B cell (primary cell): Measurements from ENCODE around the gene LRRC8D. TPM values are rescaled to one million over a fixed set of nuclear protein-coding genes. Genes with fewer than 3 reads are reported as not detected.

Source experiments
- ATAC-seq: fragments of 200-7000 bp; cut with Tn5 transposase; one replicate; pipeline ENCODE4 v1.10.0; 2021; ENCODE audit warnings: low read depth, mild to moderate bottlenecking, moderate number of reproducible peaks, moderate library complexity
- CTCF ChIA-PET: fragments of 350-600 bp; sonication (Branson Sonifier 250); formaldehyde crosslinking; loops from one replicate; lab custom pipeline; 2021; ENCODE audit warnings: antibody characterized with exemption, inconsistent platforms; lab: Charles Lee
- POLR2A ChIA-PET: fragments of 350-600 bp; sonication (Branson Sonifier 250); formaldehyde crosslinking; loops from one replicate; lab custom pipeline; 2021; ENCODE audit warnings: antibody characterized with exemption; lab: Charles Lee
- DNase-seq: peaks from one replicate; pipeline ENCODE4 v3.0.0; 2013
- H2AFZ ChIP-seq: 2 replicates; pipeline ENCODE4 v1.6.1; 2012; ENCODE audit warnings: mild to moderate bottlenecking, low read depth, low read length; ENCODE audit not compliant: insufficient read depth, poor library complexity, severe bottlenecking
- H3K27ac ChIP-seq, 2 donors: 1 replicate in 1 of 2; 2 replicates in 1 of 2; pipeline ENCODE4 v1.5.1; 2012 to 2013; ENCODE audit warnings: low read length in 2 of 2, mild to moderate bottlenecking in 2 of 2, moderate library complexity in 1 of 2
- H3K27me3 ChIP-seq, 4 experiments: fragments of 200-600 bp in 1 of 4; sonication (generic) in 1 of 4; replicated peaks in 1 of 4; 1 replicate in 2 of 4; 2 replicates in 2 of 4; pipeline versions ENCODE4 v1.6.1 to v1.7.0; 2013 to 2016; ENCODE audit warnings: low read length in 3 of 4, mild to moderate bottlenecking in 2 of 4, mixed read lengths in 1 of 4, moderate library complexity in 1 of 4; ENCODE audit not compliant: insufficient read depth in 4 of 4, control insufficient read depth in 3 of 4; ENCODE audit errors: control extremely low read depth in 1 of 4
- H3K36me3 ChIP-seq, 2 experiments: replicated peaks in 1 of 2; 1 replicate in 1 of 2; 2 replicates in 1 of 2; pipeline versions ENCODE4 v1.6.1 to v1.7.1; 2013; ENCODE audit warnings: low read length in 1 of 2; ENCODE audit not compliant: insufficient read depth in 2 of 2, control insufficient read depth in 1 of 2; ENCODE audit errors: control extremely low read depth in 1 of 2, extremely low read depth in 1 of 2
- H3K4me1 ChIP-seq, 2 donors: fragments of 200-600 bp in 1 of 2; sonication (generic) in 1 of 2; 1 replicate in 1 of 2; 2 replicates in 1 of 2; pipeline versions ENCODE4 v1.5.1 to v1.6.1; 2013 to 2017; ENCODE audit warnings: low read length in 2 of 2; ENCODE audit not compliant: control insufficient read depth in 2 of 2, insufficient read depth in 2 of 2
- H3K4me2 ChIP-seq: replicated peaks from 2 replicates; pipeline ENCODE3; 2012; ENCODE audit warnings: mild to moderate bottlenecking, low read depth, low read length; ENCODE audit not compliant: poor library complexity, severe bottlenecking
- H3K4me3 ChIP-seq, 5 experiments: fragments of 200-600 bp in 1 of 5; sonication (generic) in 1 of 5; 1 replicate in 3 of 5; 2 replicates in 2 of 5; pipeline versions ENCODE4 v1.5.1 to v1.7.0; 2011 to 2016; ENCODE audit warnings: low read length in 4 of 5, mild to moderate bottlenecking in 4 of 5, low read depth in 2 of 5, control low read depth in 1 of 5, moderate library complexity in 1 of 5; ENCODE audit not compliant: insufficient read depth in 1 of 5; ENCODE audit errors: control extremely low read depth in 1 of 5, extremely low read depth in 1 of 5
- H3K79me2 ChIP-seq: fragments of 200-600 bp; sonication (generic); one replicate; pipeline ENCODE4 v1.6.0; 2016; ENCODE audit warnings: low read length; ENCODE audit not compliant: control insufficient read depth, insufficient read depth
- H3K9ac ChIP-seq: fragments of 200-600 bp; sonication (generic); 2 replicates; pipeline ENCODE4 v1.6.1; 2017; ENCODE audit warnings: mild to moderate bottlenecking, low read length, moderate library complexity
- H3K9me3 ChIP-seq, 3 donors: one replicate each; pipeline versions ENCODE4 v1.6.1 to v1.7.1; 2013; ENCODE audit warnings: low read length in 2 of 3; ENCODE audit not compliant: control insufficient read depth in 2 of 3, insufficient read depth in 1 of 3; ENCODE audit errors: control extremely low read depth in 1 of 3
- H4K20me1 ChIP-seq: 2 replicates; pipeline ENCODE4 v1.6.0; 2012; ENCODE audit warnings: mild to moderate bottlenecking, low read length; ENCODE audit not compliant: insufficient read depth, control insufficient read depth, poor library complexity, severe bottlenecking
- H3K27ac Mint-ChIP-seq: one replicate; pipeline ENCODE4 v1.8.0; 2021; ENCODE audit warnings: mixed read lengths
- H3K27me3 Mint-ChIP-seq: one replicate; pipeline ENCODE4 v1.8.0; 2021; ENCODE audit warnings: mixed read lengths
- H3K4me1 Mint-ChIP-seq: one replicate; pipeline ENCODE4 v1.8.0; 2021; ENCODE audit warnings: mixed read lengths
- H3K4me3 Mint-ChIP-seq: one replicate; pipeline ENCODE4 v1.8.0; 2021; ENCODE audit warnings: mixed read lengths
- H3K9me3 Mint-ChIP-seq: one replicate; pipeline ENCODE4 v1.8.0; 2022; ENCODE audit warnings: mixed read lengths; ENCODE audit not compliant: insufficient read depth
- CTCF ChIP-seq: fragments of 200-600 bp; IDR thresholded peaks from one replicate; pipeline ENCODE4 v1.8.0; 2022; ENCODE audit warnings: antibody characterized with exemption, mild to moderate bottlenecking
- EZH2 ChIP-seq: IDR thresholded peaks from 2 replicates; pipeline ENCODE4 v1.6.1; 2012; ENCODE audit warnings: borderline replicate concordance, low read depth, mild to moderate bottlenecking, moderate library complexity, low read length; ENCODE audit not compliant: insufficient read depth, poor library complexity, severe bottlenecking
- WGBS: methylation state at CpG from one replicate; pipeline ENCODE4 v1.1.5; 2013; ENCODE audit warnings: missing lambda C conversion rate; ENCODE audit not compliant: insufficient coverage; 5-methylcytosine and 5-hydroxymethylcytosine counted together
- intact Hi-C: fragments of 100-400 bp; cut with micrococcal nuclease; formaldehyde crosslinking; loops from one replicate; pipeline ENCODE4 v1.10.0; 2022
- polyA plus RNA-seq: library from polyadenylated mRNA; depleted of rRNA; stranded (reverse); fragments of >200 nt; gene quantifications from 2 replicates; pipeline ENCODE4 v1.2.3, GENCODE V29; 2012
- total RNA-seq, 2 donors: library from RNA; stranded (reverse); fragments of 120-200 nt in 1 of 2; gene quantifications; 1 replicate in 1 of 2; 2 replicates in 1 of 2; pipeline versions ENCODE4 v1.2.3 to v1.2.4, GENCODE V29; 2013 to 2022

LRRC8D gene
- total and polyA plus RNA-seq, 2 donors (not counting 1 experiment from before 2014, with no cell fraction given) = 23.7 to 47.0 TPM

- Mint-ChIP-seq H3K4me1 (peaks cover 13% of the 10 kb centered on the region), H3K9me3 (no peaks in the 10 kb centered on the region), H3K27ac (no peak overlapping the region), H3K4me3 (no peak overlapping the region), H3K27me3 (no peaks in the 10 kb centered on the region)
- POLR2A ChIA-PET = no interaction called here
- intact Hi-C loops = loop anchor here (1.0 kb wide), 1 partner anchor 149 kb away; no protein-coding TSS in a partner anchor
- no peaks in the 10 kb centered on the region for H3K27me3 ChIP-seq
- TF ChIP-seq CTCF (no peak), EZH2 (no peak)
- peak; percentile 21 for ATAC-seq
- no peak overlapping the region for H3K4me2 ChIP-seq
- no peaks in the 10 kb centered on the region for H3K79me2 ChIP-seq
- H2AFZ ChIP-seq = no peak overlapping the region
- no CpG with 5 or more reads among the region's 1 CpG for WGBS
- H3K36me3 ChIP-seq = no peaks in the 10 kb centered on the region
- no peak overlapping the region for H3K27ac ChIP-seq
- H3K9me3 ChIP-seq = no peaks in the 10 kb centered on the region
- CTCF ChIA-PET = interaction anchor here (0.8 to 1.2 kb wide), 3 partner anchors 148 to 173 kb away, joined by 3 to 4 read pairs (median 3); no protein-coding TSS in a partner anchor
- no peak overlapping the region for H3K9ac ChIP-seq
- H3K4me3 ChIP-seq = no peak overlapping the region
- H4K20me1 ChIP-seq = no peaks in the 10 kb centered on the region
- H3K4me1 ChIP-seq = peaks cover 3 to 8% of the 10 kb centered on the region in 2 donors
- DNase-seq = peak; percentile 12
These were observed 132.3 kb downstream of the LRRC8D start for GRCh38 chr1:89953131-89953626.

- Histone ChIP-seq H2AFZ (no peak overlapping the region), H3K36me3 (no peaks in the 10 kb centered on the region), H3K9me3 (no peaks in the 10 kb centered on the region), H3K4me2 (no peak overlapping the region), H3K79me2 (no peaks in the 10 kb centered on the region), H4K20me1 (no peaks in the 10 kb centered on the region), H3K4me3 (no peak overlapping the region), H3K4me1 (peaks cover 3 to 8% of the 10 kb centered on the region in 2 donors), H3K27ac (no peak overlapping the region), H3K27me3 (no peaks in the 10 kb centered on the region), H3K9ac (no peak overlapping the region)
- Mint-ChIP-seq H3K4me3 (no peak overlapping the region), H3K27ac (no peak overlapping the region), H3K9me3 (no peaks in the 10 kb centered on the region), H3K4me1 (peaks cover 13% of the 10 kb centered on the region), H3K27me3 (no peaks in the 10 kb centered on the region)
- ATAC-seq (no peak), DNase-seq (no peak)
- no peak for TF ChIP-seq CTCF
- no peak for TF ChIP-seq EZH2
- intact Hi-C loops = loop anchor here (1.0 kb wide), 1 partner anchor 150 kb away; no protein-coding TSS in a partner anchor
- CTCF ChIA-PET = interaction anchor here (1.2 kb wide), 1 partner anchor 149 kb away, joined by 3 read pairs; no protein-coding TSS in a partner anchor
- POLR2A ChIA-PET = no interaction called here
- WGBS = 100% methylated on average over 1 of the region's 1 CpG
These were observed 133.1 kb downstream of the LRRC8D start for GRCh38 chr1:89953929-89954328.
